OCI-LY3 (cell line): ENCODE data around the gene DCLK1.

Source experiments
- H2AFZ ChIP-seq: fragments of 200-600, 300-600 bp; shearing (Covaris generic); 2 replicates; pipeline ENCODE4 v1.6.0; 2014; ENCODE audit warnings: antibody characterized with exemption, low read depth, low read length
- H3K27ac ChIP-seq: fragments of 200-600, 300-600 bp; sonication (generic); 2 replicates; pipeline ENCODE4 v1.5.1; 2014; ENCODE audit warnings: mild to moderate bottlenecking, low read length, moderate library complexity, mixed read lengths
- H3K27me3 ChIP-seq: fragments of 200-600, 300-600 bp; sonication (generic); 2 replicates; pipeline ENCODE4 v1.6.1; 2014; ENCODE audit warnings: low read depth, low read length, mixed read lengths
- H3K36me3 ChIP-seq: fragments of 200-600, 300-600 bp; sonication (generic); replicated peaks from 2 replicates; pipeline ENCODE3; 2014; ENCODE audit warnings: low read depth, low read length, mixed read lengths
- H3K4me1 ChIP-seq: fragments of 300-600, 200-600 bp; sonication (generic); 2 replicates; pipeline ENCODE4 v1.6.1; 2014; ENCODE audit warnings: low read length, mixed read lengths
- H3K4me2 ChIP-seq: fragments of 200-600, 300-600 bp; sonication (generic); 2 replicates; pipeline ENCODE4 v1.6.1; 2014; ENCODE audit warnings: low read length, mixed read lengths
- H3K4me3 ChIP-seq: fragments of 300-600, 200-600 bp; sonication (generic); 2 replicates; pipeline ENCODE4 v1.5.1; 2014; ENCODE audit warnings: antibody characterized with exemption, mild to moderate bottlenecking, low read length, moderate library complexity
- H3K79me2 ChIP-seq: fragments of 300-600, 200-600 bp; shearing (Covaris generic); 2 replicates; pipeline ENCODE4 v1.6.1; 2014; ENCODE audit warnings: mild to moderate bottlenecking, low read length, mixed read lengths
- H3K9ac ChIP-seq: fragments of 300-600, 200-600 bp; shearing (Covaris generic); 2 replicates; pipeline ENCODE4 v1.6.0; 2014; ENCODE audit warnings: mild to moderate bottlenecking, low read length, moderate library complexity
- H3K9me3 ChIP-seq: fragments of 200-600, 300-600 bp; shearing (Covaris generic); 2 replicates; pipeline ENCODE4 v1.6.1; 2014; ENCODE audit warnings: low read length, mixed read lengths; ENCODE audit not compliant: insufficient read depth
- H4K20me1 ChIP-seq: fragments of 200-600, 300-600 bp; sonication (generic); 2 replicates; pipeline ENCODE4 v1.6.1; 2016; ENCODE audit warnings: low read length, mixed read lengths; ENCODE audit not compliant: insufficient read depth
- CTCF ChIP-seq: fragments of 200-600, 300-600 bp; sonication (generic); IDR thresholded peaks from 2 replicates; pipeline ENCODE4 v1.5.1; 2014; ENCODE audit warnings: antibody characterized with exemption, low read length, low read depth
- EZH2phosphoT487 ChIP-seq: fragments of 200-600 bp; shearing (Covaris generic); IDR thresholded peaks from 2 replicates; pipeline ENCODE4 v1.6.1; 2018; ENCODE audit warnings: antibody characterized with exemption, mixed run types, low read depth

The DCLK1 gene

GRCh38 chr13:35771898-35772297 lies 359.3 kb downstream of the DCLK1 start:
- Histone ChIP-seq H3K4me1 (peaks cover 7% of the 10 kb centered on the region), H3K36me3 (no peaks in the 10 kb centered on the region), H3K79me2 (no peaks in the 10 kb centered on the region), H3K27ac (no peak overlapping the region), H3K9me3 (no peaks in the 10 kb centered on the region), H3K9ac (no peak overlapping the region), H3K4me2 (no peak overlapping the region), H3K4me3 (no peak overlapping the region), H4K20me1 (no peaks in the 10 kb centered on the region), H2AFZ (no peak overlapping the region), H3K27me3 (peaks cover 8% of the 10 kb centered on the region)
- TF ChIP-seq CTCF = no peak
- TF ChIP-seq EZH2phosphoT487 = no peak

- Histone ChIP-seq H3K4me3 (no peak overlapping the region), H3K4me2 (no peak overlapping the region), H3K9me3 (no peaks in the 10 kb centered on the region), H3K27me3 (peaks cover 4% of the 10 kb centered on the region), H3K79me2 (no peaks in the 10 kb centered on the region), H3K36me3 (no peaks in the 10 kb centered on the region), H4K20me1 (no peaks in the 10 kb centered on the region), H2AFZ (no peak overlapping the region), H3K9ac (no peak overlapping the region), H3K4me1 (peaks cover 7% of the 10 kb centered on the region), H3K27ac (no peak overlapping the region)
- TF ChIP-seq EZH2phosphoT487 = no peak
- no peak for TF ChIP-seq CTCF
Measured at GRCh38 chr13:35770756-35771297, 360.4 kb downstream of the DCLK1 start.

- H3K79me2 ChIP-seq = no peaks in the 10 kb centered on the region
- H3K4me1 ChIP-seq = peaks cover 7% of the 10 kb centered on the region
- H3K36me3 ChIP-seq = no peaks in the 10 kb centered on the region
- no peaks in the 10 kb centered on the region for H4K20me1 ChIP-seq
- H3K4me3 ChIP-seq = no peak overlapping the region
- H3K9ac ChIP-seq = no peak overlapping the region
- H3K4me2 ChIP-seq = peak overlapping the region; percentile 2; the same call in 1 of the 2 replicates
- H3K9me3 ChIP-seq = no peaks in the 10 kb centered on the region
- no peak for TF ChIP-seq CTCF
- no peak for TF ChIP-seq EZH2phosphoT487
- H3K27ac ChIP-seq = no peak overlapping the region
- no peak overlapping the region for H2AFZ ChIP-seq
- peaks cover 1% of the 10 kb centered on the region; the same call in 1 of the 2 replicates for H3K27me3 ChIP-seq
Measured at GRCh38 chr13:35769812-35770211, 361.4 kb downstream of the DCLK1 start.

GRCh38 chr13:35768551-35768950 lies 362.6 kb downstream of the DCLK1 start:
- TF ChIP-seq CTCF (no peak), EZH2phosphoT487 (no peak)
- Histone ChIP-seq H3K27me3 (no peaks in the 10 kb centered on the region), H3K4me1 (peaks cover 7% of the 10 kb centered on the region), H3K9me3 (no peaks in the 10 kb centered on the region), H3K4me2 (no peak overlapping the region), H3K36me3 (no peaks in the 10 kb centered on the region), H4K20me1 (no peaks in the 10 kb centered on the region), H2AFZ (no peak overlapping the region), H3K27ac (no peak overlapping the region), H3K79me2 (no peaks in the 10 kb centered on the region), H3K9ac (no peak overlapping the region), H3K4me3 (no peak overlapping the region)
